T-helper 22 cell (primary cell): ENCODE results near the gene ADAM15.

Source experiments
- DNase-seq: peaks from one replicate; pipeline ENCODE4 v3.0.0-alpha.2; 2020; ENCODE audit warnings: low read depth

Gene ADAM15

GRCh38 chr1:155011437-155012025 lies 39.6 kb upstream of the ADAM15 start:
- no peak for DNase-seq

GRCh38 chr1:155012026-155012546 lies 39.0 kb upstream of the ADAM15 start:
- no peak for DNase-seq

- no peak for DNase-seq
Measured at GRCh38 chr1:155012776-155013602, 38.1 kb upstream of the ADAM15 start.

- peak; percentile 48 for DNase-seq
Measured at GRCh38 chr1:155013632-155014031, 37.5 kb upstream of the ADAM15 start.

GRCh38 chr1:155014709-155015508 lies 36.2 kb upstream of the ADAM15 start:
- DNase-seq, result no peak

GRCh38 chr1:155015527-155016230 lies 35.4 kb upstream of the ADAM15 start:
- DNase-seq, result no peak

- no peak for DNase-seq
Measured at GRCh38 chr1:155016231-155016831, 34.8 kb upstream of the ADAM15 start.

- DNase-seq, result peak; percentile 78
Measured at GRCh38 chr1:155017041-155017945, 33.8 kb upstream of the ADAM15 start.

GRCh38 chr1:155017946-155018316 lies 33.2 kb upstream of the ADAM15 start:
- DNase-seq, result no peak

GRCh38 chr1:155018617-155019348 lies 32.3 kb upstream of the ADAM15 start:
- DNase-seq, result no peak

- no peak for DNase-seq
Measured at GRCh38 chr1:155019377-155020245, 31.5 kb upstream of the ADAM15 start.

GRCh38 chr1:155022136-155022926 lies 28.8 kb upstream of the ADAM15 start:
- no peak for DNase-seq

- DNase-seq, result no peak
Measured at GRCh38 chr1:155022927-155023236, 28.2 kb upstream of the ADAM15 start.

- DNase-seq, result no peak
Measured at GRCh38 chr1:155023627-155024026, 27.5 kb upstream of the ADAM15 start.

- DNase-seq, result no peak
Measured at GRCh38 chr1:155024315-155024714, 26.8 kb upstream of the ADAM15 start.

- no peak for DNase-seq
Measured at GRCh38 chr1:155026154-155026553, 25.0 kb upstream of the ADAM15 start.

GRCh38 chr1:155026588-155026987 lies 24.5 kb upstream of the ADAM15 start:
- DNase-seq, result no peak
